Uterus (tissue), 2 donors: Measurements from ENCODE around the gene CCDC194.

Experiments used
- CTCF ChIP-seq, 4 experiments: fragments of 200-600 bp in 2 of 4; fragments of 450-650 bp in 2 of 4; sonication (generic) in 2 of 4; IDR thresholded peaks; one replicate each; pipeline ENCODE4 v1.5.1; 2016 to 2019; ENCODE audit warnings: antibody characterized with exemption in 4 of 4, mild to moderate bottlenecking in 2 of 4, moderate library complexity in 1 of 4
- POLR2A ChIP-seq, 2 donors: fragments of 450-650 bp; IDR thresholded peaks; one replicate each; pipeline ENCODE4 v1.6.1; 2016; ENCODE audit warnings: antibody characterized with exemption in 2 of 2, mild to moderate bottlenecking in 1 of 2, moderate library complexity in 1 of 2

- TF ChIP-seq CTCF (IDR thresholded peaks at IDR 0.05) (no peak), POLR2A (IDR thresholded peaks at IDR 0.05) (no peak)
Measured at GRCh38 chr19:17352608-17353280, 41.3 kb downstream of the CCDC194 start.
